Measurements from ENCODE around the gene ARSG. TPM values are rescaled to one million over a fixed set of nuclear protein-coding genes. Genes with fewer than 3 reads are reported as not detected.
"Not testable (repeated sequence)": the region's sequence is repeated elsewhere in the genome, so short reads cannot be mapped to it uniquely, and the experiment has no call there.

ARSG gene
- total and polyA plus RNA-seq, 2 donors (not counting 3 experiments of a cell fraction or from before 2014, with no cell fraction given), result 3.9 to 7.0 TPM

GRCh38 chr17:68257934-68258333, 33.4 kb upstream of the ARSG start:
- no peak overlapping the region for H3K4me2 ChIP-seq (ENCODE audit: insufficient read depth, low read length)
- H3K4me1 ChIP-seq (ENCODE audit: control insufficient read depth, extremely low read depth, insufficient read depth, low read length), result peaks cover 20% of the 10 kb centered on the region
- dilution Hi-C loops (cut with MboI; ENCODE audit: extremely low pct_ligation_motif_present, low sequenced_read_pairs), result no loop called here
- H4K20me1 ChIP-seq (replicated peaks; ENCODE audit: control insufficient read depth, extremely low read depth, insufficient read depth, low read length), result no peaks in the 10 kb centered on the region
- intact Hi-C loops (cut with micrococcal nuclease), result loop anchor here (5.0 kb wide), 1 partner anchor 254 kb away; the partner anchor contains the start of gene PRKAR1A
- BruUV-seq (replicated peaks), result no TSS peak
- CTCF ChIA-PET, result interaction anchor here (1.0 to 1.4 kb wide), 2 partner anchors 10 to 204 kb away, joined by 3 to 4 read pairs; partner anchors contain the start of gene AMZ2
- POLR2A ChIA-PET, result no interaction called here
- FAIRE-seq (no peak), DNase-seq (ENCODE audit: low read depth, low spot score) (no peak)
- H3K9me1 ChIP-seq (replicated peaks; ENCODE audit: control insufficient read depth, extremely low read depth, insufficient read depth, low read length), result no peaks in the 10 kb centered on the region
- TF ChIP-seq POLR2A (IDR thresholded peaks at IDR 0.05; ENCODE audit: low read depth, low read length), result no peak
- H3K9ac ChIP-seq (replicated peaks; ENCODE audit: extremely low read depth, insufficient read depth, low read length), result no peak overlapping the region
- H3K9me3 ChIP-seq (replicated peaks; ENCODE audit: control insufficient read depth, insufficient read depth, low read length), result no peaks in the 10 kb centered on the region
- no peak overlapping the region for H2AFZ ChIP-seq (ENCODE audit: low read depth, low read length)
- peak overlapping the region; percentile 93 for H3K27ac ChIP-seq (ENCODE audit: insufficient read depth, low read depth, low read length)
- no peaks in the 10 kb centered on the region for H3K79me2 ChIP-seq (ENCODE audit: control insufficient read depth, insufficient read depth, low read length)
- H3K27me3 ChIP-seq (ENCODE audit: control insufficient read depth in 2 of 2, insufficient read depth in 2 of 2, low read length in 2 of 2), result no peaks in the 10 kb centered on the region
- H3K36me3 ChIP-seq (ENCODE audit: control insufficient read depth in 2 of 2, extremely low read depth in 1 of 2, insufficient read depth in 2 of 2, low read length in 2 of 2), result no peaks in the 10 kb centered on the region
- no peak overlapping the region for H3K4me3 ChIP-seq (replicated peaks in 1 of 3; ENCODE audit: insufficient read depth in 1 of 3, low read depth in 1 of 3, low read length in 3 of 3)

DNA sequence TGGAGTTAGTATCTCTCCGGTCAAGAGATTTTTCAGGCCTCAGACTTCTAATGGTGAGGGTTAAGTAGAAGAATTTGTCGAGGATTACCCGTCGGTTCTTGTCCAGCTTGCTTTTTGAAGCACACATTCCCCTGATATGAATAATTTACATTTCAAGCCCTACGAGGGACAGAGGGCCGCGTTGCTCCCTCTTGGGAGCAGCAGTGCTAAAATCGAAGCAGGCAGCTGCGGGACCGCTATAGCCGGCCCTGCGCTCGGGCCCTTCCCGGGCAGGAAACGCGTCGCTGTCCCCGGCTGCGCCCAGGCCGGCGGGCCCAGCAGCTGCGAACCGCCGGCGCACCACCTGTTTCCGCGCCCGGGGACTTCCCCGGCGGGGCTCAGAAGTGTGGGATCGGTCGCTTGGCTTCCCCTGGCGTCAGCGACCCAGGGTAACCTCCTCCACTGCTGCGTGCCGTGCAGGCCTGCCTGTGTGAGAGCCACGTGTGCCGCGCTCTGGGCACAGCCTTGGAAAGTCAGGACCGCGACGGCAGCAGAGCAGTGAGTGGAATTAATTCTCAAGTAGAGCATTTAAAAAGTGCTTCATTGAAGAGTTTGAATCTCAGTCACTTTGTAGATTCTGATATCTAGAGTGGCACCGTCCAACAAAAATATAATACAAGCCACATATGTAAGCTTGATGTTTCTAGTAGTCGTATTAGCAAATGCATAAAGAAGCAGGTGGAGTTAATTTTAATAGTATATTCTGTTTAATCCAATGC, 32.2 kb upstream of the ARSG start:
- H3K9me3 ChIP-seq (replicated peaks; ENCODE audit: control insufficient read depth, insufficient read depth, low read length); H4K20me1 ChIP-seq (replicated peaks; ENCODE audit: control insufficient read depth, extremely low read depth, insufficient read depth, low read length); H3K27me3 ChIP-seq (ENCODE audit: control insufficient read depth in 2 of 2, insufficient read depth in 2 of 2, low read length in 2 of 2); POLR2A ChIA-PET; H3K36me3 ChIP-seq (ENCODE audit: control insufficient read depth in 2 of 2, extremely low read depth in 1 of 2, insufficient read depth in 2 of 2, low read length in 2 of 2); BruUV-seq (replicated peaks); H3K9me1 ChIP-seq (replicated peaks; ENCODE audit: control insufficient read depth, extremely low read depth, insufficient read depth, low read length); dilution Hi-C loops (cut with MboI; ENCODE audit: extremely low pct_ligation_motif_present, low sequenced_read_pairs); H3K79me2 ChIP-seq (ENCODE audit: control insufficient read depth, insufficient read depth, low read length): not testable (repeated sequence)
- peak; percentile 48 for TF ChIP-seq POLR2AphosphoS5 (IDR thresholded peaks at IDR 0.05; ENCODE audit: insufficient read depth, low read depth, low read length)
- H3K27ac ChIP-seq (ENCODE audit: insufficient read depth, low read depth, low read length), result peak overlapping the region; percentile 93
- peaks cover 20% of the 10 kb centered on the region for H3K4me1 ChIP-seq (ENCODE audit: control insufficient read depth, extremely low read depth, insufficient read depth, low read length)
- H2AFZ ChIP-seq (ENCODE audit: low read depth, low read length), result peak overlapping the region; percentile 87
- peak overlapping the region; percentile 86 for H3K9ac ChIP-seq (replicated peaks; ENCODE audit: extremely low read depth, insufficient read depth, low read length)
- peak; percentile 82 for DNase-seq (ENCODE audit: low read depth, low spot score)
- peak overlapping the region; percentile 71 for H3K4me2 ChIP-seq (ENCODE audit: insufficient read depth, low read length)
- peak overlapping the region in 1 of 3 experiments; percentile 35 for H3K4me3 ChIP-seq (replicated peaks in 1 of 3; ENCODE audit: insufficient read depth in 1 of 3, low read depth in 1 of 3, low read length in 3 of 3)
- intact Hi-C loops (cut with micrococcal nuclease), result loop anchor here (5.0 kb wide), 1 partner anchor 253 kb away; the partner anchor contains the start of gene PRKAR1A
- CTCF ChIA-PET, result interaction anchor here (0.8 to 1.4 kb wide), 5 partner anchors 11 to 203 kb away, joined by 3 to 4 read pairs (median 3); partner anchors contain the start of gene AMZ2
- FAIRE-seq, result peak; percentile 74

- Histone ChIP-seq H3K4me1 (ENCODE audit: control insufficient read depth, extremely low read depth, insufficient read depth, low read length) (peaks cover 20% of the 10 kb centered on the region), H3K27ac (ENCODE audit: insufficient read depth, low read depth, low read length) (peak overlapping the region; percentile 53), H2AFZ (ENCODE audit: low read depth, low read length) (peak overlapping the region; percentile 33), H3K9ac (replicated peaks; ENCODE audit: extremely low read depth, insufficient read depth, low read length) (peak overlapping the region; percentile 23), H3K4me3 (replicated peaks in 1 of 3; ENCODE audit: insufficient read depth in 1 of 3, low read depth in 1 of 3, low read length in 3 of 3) (peak overlapping the region in 1 of 3 experiments; percentile 28), H3K4me2 (ENCODE audit: insufficient read depth, low read length) (peak overlapping the region; percentile 55)
- H3K36me3 ChIP-seq (ENCODE audit: control insufficient read depth in 2 of 2, extremely low read depth in 1 of 2, insufficient read depth in 2 of 2, low read length in 2 of 2); H3K9me3 ChIP-seq (replicated peaks; ENCODE audit: control insufficient read depth, insufficient read depth, low read length); FAIRE-seq; H3K9me1 ChIP-seq (replicated peaks; ENCODE audit: control insufficient read depth, extremely low read depth, insufficient read depth, low read length); DNase-seq (ENCODE audit: low read depth, low spot score); H3K27me3 ChIP-seq (ENCODE audit: control insufficient read depth in 2 of 2, insufficient read depth in 2 of 2, low read length in 2 of 2); H3K79me2 ChIP-seq (ENCODE audit: control insufficient read depth, insufficient read depth, low read length); dilution Hi-C loops (cut with MboI; ENCODE audit: extremely low pct_ligation_motif_present, low sequenced_read_pairs); POLR2A ChIA-PET; H4K20me1 ChIP-seq (replicated peaks; ENCODE audit: control insufficient read depth, extremely low read depth, insufficient read depth, low read length): not testable (repeated sequence)
- intact Hi-C loops (cut with micrococcal nuclease), result loop anchor here (5.0 kb wide), 1 partner anchor 253 kb away; the partner anchor contains the start of gene PRKAR1A
- CTCF ChIA-PET, result interaction anchor here (0.8 to 1.1 kb wide), 3 partner anchors 139 to 177 kb away, joined by 3 to 4 read pairs (median 3); no protein-coding TSS in a partner anchor
- BruUV-seq (replicated peaks), result TSS peak; percentile 22
Measured at GRCh38 chr17:68259648-68259951, 31.7 kb upstream of the ARSG start.
